HG03095 (cell line): ENCODE data around the gene PLCB1.
A peak's percentile ranks its signal among the peaks of the same experiment; 100 is the strongest.

Source experiments
- ATAC-seq: cut with Tn5 transposase; IDR thresholded peaks from one replicate; pipeline ENCODE4 v1.9.1; 2021; ENCODE audit warnings: moderate library complexity; ENCODE audit not compliant: unreplicated experiment

Gene PLCB1

GRCh38 chr20:8210749-8211148 is 78.7 kb downstream of the PLCB1 start:
- no peak for ATAC-seq

GRCh38 chr20:8212286-8212685 is 80.2 kb downstream of the PLCB1 start:
- ATAC-seq, result no peak

DNA sequence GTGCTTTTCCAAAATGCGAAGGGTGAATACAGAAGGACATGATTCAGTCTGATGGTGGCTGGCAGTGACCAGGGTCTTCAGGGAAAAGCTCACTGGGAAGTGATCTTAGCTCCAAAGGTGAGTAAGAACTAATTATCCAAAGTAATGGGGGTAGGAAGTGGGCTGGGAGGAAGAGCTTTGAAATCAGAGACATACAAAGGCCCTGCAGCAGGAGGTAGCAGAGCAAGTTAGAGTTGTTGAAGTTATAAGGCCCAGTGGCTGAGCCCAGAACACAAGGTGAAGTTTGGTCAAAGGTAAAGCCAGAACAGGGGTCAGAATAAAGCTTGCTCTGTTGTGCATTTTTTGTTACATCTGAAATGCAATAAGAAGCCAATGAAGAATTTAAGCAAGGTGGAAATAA is 81.2 kb downstream of the PLCB1 start:
- ATAC-seq, result peak; percentile 2

DNA sequence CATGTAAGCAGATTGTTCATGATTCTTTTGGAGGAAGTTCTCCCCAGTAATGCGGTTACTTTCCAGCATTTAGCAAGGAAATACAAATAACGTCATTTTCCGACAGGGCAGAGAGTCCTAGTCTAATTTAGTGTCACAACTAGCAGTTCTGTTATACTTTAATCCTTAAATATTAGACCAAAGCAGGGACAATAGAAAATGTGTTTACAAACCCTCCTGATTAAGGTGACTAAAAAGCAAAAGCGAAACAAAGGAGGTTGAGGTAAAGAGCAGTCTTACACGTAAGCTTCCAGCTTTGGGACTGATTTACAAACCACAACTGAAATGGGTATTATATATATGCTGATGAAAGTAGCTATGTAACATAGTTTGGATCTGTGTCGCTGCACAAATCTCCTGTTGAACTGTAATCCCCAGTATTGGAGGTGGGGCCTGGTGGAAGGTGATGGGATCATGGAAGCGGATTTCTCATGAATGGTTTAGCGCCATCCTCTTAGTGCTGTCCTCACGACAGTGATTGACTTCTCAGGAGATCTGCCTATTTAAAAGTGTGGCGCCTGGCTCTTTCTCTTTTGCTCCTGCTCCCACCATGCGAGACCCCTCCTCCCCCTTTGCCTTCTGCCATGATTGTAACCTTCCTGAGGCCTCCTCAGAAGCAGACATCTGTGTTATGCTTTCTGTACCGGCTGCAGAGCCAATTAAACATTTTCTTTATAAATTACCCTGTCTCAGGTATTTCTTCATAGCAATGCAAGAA is 81.9 kb downstream of the PLCB1 start:
- peak; percentile 83 for ATAC-seq

- no peak for ATAC-seq
Measured at GRCh38 chr20:8215361-8215781, 83.3 kb downstream of the PLCB1 start.

DNA sequence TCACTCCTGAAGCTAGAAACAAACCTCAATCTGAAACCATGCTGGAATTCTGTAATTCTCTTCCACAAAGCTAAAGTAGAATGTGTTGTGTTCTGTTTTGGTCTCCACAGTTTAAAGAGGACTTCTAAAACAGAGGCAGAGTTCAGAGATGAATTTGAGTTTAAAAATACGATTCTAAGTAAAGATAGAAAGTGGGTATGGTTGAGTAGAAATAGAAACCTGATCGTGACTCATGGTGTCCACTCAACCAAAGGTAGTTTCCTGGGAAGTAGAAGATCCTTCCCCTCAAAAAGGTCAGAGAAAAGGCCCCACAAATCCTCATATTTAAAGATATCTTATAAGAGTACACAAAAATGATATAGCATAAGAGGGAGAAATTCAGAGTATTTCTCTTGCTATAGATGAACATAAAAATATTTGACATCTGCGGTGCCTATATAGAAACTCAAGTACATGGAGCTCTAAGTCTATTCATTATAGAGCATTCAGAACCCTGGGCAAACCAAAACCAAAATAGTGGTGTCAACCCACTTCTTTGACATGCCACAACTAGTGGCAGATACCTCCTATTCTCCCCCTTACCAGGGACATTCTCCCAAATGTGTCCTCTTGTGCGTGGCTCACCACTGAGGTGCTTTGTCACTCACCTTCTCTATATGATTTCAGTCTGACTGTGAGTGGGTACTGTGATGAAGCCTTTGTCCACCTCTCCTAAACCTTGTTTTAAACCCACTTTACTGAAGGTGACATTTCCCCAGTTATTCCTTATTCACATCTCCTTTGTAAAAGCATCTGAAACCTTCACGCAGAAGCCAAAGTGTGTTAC is 84.5 kb downstream of the PLCB1 start:
- ATAC-seq, result no peak

DNA sequence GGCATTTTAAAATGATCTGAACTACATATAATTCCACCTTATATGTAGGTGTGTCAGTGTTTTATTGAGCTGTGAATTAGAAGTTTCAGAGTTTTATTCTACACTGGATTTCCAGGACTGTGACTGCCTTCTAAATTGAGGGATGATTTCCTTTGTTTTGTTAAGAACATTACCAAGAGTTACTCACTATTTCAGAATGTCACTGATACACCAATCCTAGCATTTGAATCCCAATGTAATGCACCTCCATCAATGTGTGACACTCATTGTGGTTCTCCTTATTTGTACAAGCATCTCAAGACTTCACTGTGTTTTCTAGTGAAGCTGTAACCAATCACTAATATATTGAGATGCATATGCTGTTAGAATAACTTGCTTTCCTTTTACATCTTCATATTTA is 86.8 kb downstream of the PLCB1 start:
- ATAC-seq, result no peak

DNA sequence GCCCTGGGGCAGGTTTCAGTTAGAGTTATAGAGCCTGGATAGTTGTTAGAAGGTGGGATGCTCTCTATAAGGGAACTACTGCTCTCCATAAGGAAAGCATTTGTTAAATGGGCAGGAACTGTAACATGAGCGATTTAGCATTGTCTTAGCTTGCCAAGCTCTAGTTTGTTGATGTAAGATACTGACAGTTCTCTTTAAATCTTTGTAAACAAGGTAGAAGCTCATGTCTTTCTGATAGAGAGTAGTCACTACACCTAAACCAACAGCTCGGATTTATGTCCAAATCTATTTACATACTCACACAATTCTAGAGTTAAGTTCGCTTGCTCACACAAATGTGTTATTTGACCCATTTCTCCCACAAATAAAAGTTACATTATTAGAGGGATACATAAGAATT is 87.3 kb downstream of the PLCB1 start:
- ATAC-seq, result no peak

- ATAC-seq, result no peak
Measured at GRCh38 chr20:8220716-8221115, 88.7 kb downstream of the PLCB1 start.

DNA sequence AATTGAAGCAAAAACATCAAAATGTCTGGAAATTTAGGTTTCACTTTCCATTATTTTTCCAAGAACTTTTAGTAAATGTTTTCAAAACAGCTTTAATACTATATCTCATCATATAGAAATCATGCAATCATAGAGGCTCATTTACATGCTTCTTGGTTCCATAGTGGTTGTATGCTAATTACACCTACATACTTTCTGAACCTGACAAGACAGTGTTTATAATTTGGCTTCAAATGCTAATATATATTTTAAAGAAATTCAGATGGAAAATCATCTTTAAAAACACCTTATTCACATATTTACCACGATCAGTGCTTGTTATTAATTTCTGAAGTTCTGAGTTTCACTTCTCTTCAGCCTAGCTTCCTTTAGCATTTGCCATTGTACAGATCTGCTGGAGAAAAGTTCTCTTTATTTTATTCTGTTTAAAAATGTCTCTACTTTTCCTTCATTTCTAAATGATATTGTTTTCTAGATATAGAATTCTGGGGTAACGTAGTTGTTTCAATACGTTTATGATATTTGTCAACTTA is 89.9 kb downstream of the PLCB1 start:
- ATAC-seq, result peak; percentile 74

DNA sequence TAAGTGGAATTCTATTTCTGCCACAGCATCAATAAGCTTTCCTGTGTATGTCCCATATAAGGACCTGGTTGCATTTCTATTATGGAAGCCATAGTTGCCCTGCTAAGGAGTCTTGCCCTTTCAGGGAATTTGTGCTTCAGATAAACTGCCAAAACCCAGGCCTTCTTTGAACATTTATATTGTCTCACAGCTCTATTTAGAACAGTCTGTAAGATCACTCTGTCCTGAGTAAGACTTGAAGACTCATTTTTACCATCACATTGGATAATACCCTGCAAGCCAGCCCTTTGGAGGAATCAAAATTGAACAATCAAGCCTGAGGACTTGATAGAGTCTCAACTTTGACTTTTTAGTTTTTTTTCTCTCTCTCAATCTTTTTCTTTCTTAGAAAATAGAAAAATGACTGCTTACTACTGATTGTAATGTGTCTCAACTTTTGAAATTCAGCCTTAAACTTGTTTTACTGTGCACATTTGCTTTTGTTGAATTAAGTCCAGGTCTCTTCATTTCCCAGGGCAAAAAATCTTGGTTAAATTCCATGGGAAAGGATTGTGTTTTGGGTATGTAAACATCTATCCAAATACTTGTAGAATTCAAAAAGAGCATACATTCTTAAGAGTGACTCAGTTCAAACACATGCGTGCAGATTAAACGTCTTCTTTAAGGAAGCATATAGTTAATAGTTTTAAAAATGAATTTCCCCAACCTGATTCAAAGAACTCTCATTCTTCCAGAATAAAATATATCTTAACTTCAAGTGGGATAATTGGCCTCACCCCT is 91.2 kb downstream of the PLCB1 start:
- ATAC-seq, result no peak

DNA sequence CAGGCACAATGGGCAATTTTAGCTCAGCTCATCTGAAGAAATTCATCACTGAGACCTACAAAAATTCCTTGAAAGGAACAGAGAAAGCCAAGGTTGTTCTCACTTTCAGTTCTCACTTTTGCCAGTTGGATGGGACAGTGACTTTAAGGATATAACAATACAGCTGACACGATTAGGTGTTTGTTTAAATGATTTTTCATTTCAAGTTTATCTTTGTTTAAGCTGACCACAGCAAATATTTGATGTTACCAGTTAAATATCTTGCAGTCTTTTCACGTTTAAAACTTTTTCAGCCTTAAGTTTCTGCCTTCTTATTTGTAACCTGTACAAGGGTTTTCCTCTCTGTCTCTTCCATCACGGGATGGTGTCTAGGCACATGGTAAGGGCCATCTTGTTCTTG is 93.6 kb downstream of the PLCB1 start:
- ATAC-seq, result no peak

GRCh38 chr20:8226106-8226505 is 94.0 kb downstream of the PLCB1 start:
- ATAC-seq, result no peak

DNA sequence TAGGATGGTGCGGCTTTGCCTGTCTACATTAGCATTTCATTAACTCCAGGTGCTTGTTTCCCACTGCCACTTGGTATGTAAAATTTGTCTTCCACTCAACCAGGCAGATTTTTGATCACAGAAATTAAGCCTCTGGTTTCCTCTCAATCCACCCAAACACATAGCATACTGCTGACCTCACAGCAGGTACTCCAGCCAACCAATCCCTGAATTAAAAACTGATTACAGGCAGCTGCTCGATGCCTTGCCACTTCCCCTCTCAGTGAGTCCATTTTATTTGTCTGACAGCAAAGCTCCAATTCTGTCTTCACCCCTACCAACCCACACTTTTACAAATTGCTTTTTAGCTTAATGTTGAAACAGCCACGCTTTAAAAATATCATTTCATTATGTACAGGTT is 95.2 kb downstream of the PLCB1 start:
- no peak for ATAC-seq

- no peak for ATAC-seq
Measured at GRCh38 chr20:8228315-8228714, 96.2 kb downstream of the PLCB1 start.

DNA sequence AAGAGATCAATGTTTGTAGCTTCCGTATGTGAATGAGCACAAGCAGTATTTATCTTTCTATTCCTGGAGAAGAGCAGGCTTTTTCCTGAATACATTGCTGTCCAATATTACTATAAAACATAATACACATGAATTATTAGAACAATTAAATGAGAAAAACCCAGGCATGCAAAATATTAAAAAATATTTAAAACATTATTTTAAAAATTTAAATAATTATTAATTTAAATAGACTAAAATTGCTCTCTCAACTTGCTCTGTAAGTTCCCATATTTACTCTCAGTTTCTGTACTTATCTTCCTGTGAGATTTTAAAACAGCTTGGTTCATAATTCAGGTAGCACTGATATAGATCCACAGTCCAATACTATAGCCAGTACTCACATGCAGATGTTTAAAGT is 97.0 kb downstream of the PLCB1 start:
- no peak for ATAC-seq

- ATAC-seq, result no peak
Measured at GRCh38 chr20:8231038-8231437, 99.0 kb downstream of the PLCB1 start.

GRCh38 chr20:8232332-8232731 is 100.3 kb downstream of the PLCB1 start:
- no peak for ATAC-seq

- ATAC-seq, result no peak
Measured at GRCh38 chr20:8234580-8234979, 102.5 kb downstream of the PLCB1 start.

GRCh38 chr20:8242066-8242465 is 110.0 kb downstream of the PLCB1 start:
- no peak for ATAC-seq
